GM18511 (cell line): Measurements from ENCODE around the gene COQ2.
"Not testable (repeated sequence)": the region's sequence is repeated elsewhere in the genome, so short reads cannot be mapped to it uniquely, and the experiment has no call there.

Experiments used
- ATAC-seq: cut with Tn5 transposase; IDR thresholded peaks from one replicate; pipeline ENCODE4 v1.9.1; 2021; ENCODE audit warnings: mild to moderate bottlenecking, moderate library complexity; ENCODE audit not compliant: unreplicated experiment

The COQ2 gene, protein sequence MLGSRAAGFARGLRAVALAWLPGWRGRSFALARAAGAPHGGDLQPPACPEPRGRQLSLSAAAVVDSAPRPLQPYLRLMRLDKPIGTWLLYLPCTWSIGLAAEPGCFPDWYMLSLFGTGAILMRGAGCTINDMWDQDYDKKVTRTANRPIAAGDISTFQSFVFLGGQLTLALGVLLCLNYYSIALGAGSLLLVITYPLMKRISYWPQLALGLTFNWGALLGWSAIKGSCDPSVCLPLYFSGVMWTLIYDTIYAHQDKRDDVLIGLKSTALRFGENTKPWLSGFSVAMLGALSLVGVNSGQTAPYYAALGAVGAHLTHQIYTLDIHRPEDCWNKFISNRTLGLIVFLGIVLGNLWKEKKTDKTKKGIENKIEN

DNA sequence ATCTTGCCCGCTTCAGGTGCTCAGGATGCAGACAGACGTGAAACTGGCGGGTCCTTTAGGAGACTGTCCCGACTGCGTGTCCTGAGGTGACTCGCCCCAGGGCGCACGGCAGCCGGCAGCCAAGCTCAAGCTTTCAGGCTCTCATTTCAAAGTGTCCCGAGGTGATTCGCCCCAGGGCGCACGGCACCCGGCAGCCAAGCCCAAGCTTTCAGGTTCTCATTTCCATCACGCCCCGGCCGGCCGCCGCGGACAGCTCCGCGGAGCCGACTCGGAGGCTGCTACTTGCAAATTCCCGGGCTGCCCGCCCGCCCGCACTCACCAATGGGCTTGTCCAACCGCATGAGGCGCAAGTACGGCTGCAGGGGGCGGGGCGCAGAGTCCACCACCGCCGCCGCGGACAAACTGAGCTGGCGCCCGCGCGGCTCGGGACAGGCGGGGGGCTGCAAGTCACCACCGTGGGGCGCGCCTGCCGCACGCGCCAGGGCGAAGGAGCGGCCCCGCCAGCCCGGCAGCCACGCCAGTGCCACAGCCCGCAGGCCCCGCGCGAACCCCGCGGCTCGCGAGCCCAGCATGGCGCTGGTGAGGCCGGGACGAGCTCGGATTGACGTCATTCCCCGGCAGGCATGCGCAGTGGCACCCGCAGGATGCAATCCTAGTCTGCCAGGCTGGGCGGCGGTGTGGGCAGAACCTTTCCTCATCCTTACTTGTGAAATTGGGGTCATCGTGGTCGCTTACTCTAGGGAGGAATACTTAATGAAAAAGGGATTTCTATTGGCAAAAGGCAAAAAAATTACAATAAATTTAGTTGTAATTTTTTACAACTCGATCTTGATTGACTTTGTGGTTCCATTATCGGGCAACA is at the start of gene COQ2:
Gene COQ2 (minus strand): TSS at position 606 of the 862 bp plus-strand sequence. CDS start 34 bp downstream, at position 572.
- peak; percentile 92 for ATAC-seq

GRCh38 chr4:83331956-83332355 is 47.4 kb upstream of the COQ2 start:
- ATAC-seq: no peak

- ATAC-seq: no peak
Measured at GRCh38 chr4:83329521-83330110, 45.0 kb upstream of the COQ2 start.

GRCh38 chr4:83328521-83329187 is 44.1 kb upstream of the COQ2 start:
- no peak for ATAC-seq

DNA sequence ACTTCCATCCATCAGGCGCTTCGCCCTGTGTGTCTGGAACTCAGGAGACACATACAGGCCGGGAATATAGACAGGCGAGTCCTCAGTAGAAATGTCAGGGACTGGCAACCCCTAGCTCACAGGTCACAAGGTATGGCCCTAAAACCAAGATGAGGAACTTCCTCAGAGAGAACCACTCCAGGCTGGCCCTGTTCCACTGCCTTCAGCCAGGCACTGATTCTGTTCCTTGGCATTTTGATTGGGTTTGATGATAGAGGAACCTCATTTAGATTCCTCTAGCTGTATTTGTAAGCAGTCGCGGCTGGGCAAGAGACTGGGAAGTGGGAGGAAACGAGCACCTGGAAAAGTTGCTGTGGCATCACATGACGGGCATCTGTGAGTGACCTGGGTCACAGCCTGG is 41.9 kb upstream of the COQ2 start:
- no peak for ATAC-seq

DNA sequence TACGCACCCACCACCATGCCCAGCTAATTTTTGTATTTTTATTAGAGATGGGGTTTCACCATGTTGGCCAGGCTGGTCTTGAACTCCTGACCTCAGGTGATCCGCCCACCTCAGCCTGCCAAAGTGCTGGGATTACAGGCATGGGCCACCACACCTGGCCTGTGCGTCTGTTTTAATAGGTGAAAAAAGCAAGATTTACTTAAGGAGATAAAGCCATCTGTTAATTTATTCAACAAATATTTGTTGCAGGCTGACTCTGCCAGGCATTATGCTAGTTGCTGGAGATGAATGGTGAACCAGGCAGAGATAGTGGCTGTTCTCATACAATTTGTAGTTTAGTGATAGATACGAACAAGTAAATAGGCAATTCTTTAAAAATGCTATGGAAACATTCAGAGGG is 40.7 kb upstream of the COQ2 start:
- ATAC-seq: not testable (repeated sequence)

- no peak for ATAC-seq
Measured at GRCh38 chr4:83323136-83323535, 38.5 kb upstream of the COQ2 start.

DNA sequence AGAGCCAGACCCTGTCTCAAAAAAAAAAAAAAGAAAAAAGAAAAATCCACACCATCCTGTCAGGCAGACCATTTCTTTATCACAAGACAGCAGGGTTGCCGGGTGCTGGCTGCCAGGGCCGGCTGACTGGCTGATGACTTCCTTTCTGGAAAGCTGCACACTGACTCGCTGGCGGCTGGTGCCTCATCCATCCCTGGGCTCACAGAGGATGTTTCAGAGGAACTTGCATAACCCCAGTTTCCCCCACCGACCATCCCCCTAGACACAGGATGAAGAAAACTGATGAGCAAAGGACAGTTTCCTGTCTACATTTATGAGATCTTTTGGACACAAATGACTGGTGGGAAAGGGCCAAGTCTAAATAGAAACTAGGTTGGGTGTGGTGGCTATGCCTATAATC is 36.0 kb upstream of the COQ2 start:
- ATAC-seq: no peak

GRCh38 chr4:83318666-83319065 is 34.1 kb upstream of the COQ2 start:
- no peak for ATAC-seq

GRCh38 chr4:83317671-83318070 is 33.1 kb upstream of the COQ2 start:
- ATAC-seq: no peak

GRCh38 chr4:83316459-83317165 is 32.0 kb upstream of the COQ2 start:
- no peak for ATAC-seq

- ATAC-seq: no peak
Measured at GRCh38 chr4:83315341-83315870, 30.8 kb upstream of the COQ2 start.

- ATAC-seq: no peak
Measured at GRCh38 chr4:83308672-83309071, 24.1 kb upstream of the COQ2 start.

GRCh38 chr4:83307920-83308319 is 23.3 kb upstream of the COQ2 start:
- ATAC-seq: no peak

DNA sequence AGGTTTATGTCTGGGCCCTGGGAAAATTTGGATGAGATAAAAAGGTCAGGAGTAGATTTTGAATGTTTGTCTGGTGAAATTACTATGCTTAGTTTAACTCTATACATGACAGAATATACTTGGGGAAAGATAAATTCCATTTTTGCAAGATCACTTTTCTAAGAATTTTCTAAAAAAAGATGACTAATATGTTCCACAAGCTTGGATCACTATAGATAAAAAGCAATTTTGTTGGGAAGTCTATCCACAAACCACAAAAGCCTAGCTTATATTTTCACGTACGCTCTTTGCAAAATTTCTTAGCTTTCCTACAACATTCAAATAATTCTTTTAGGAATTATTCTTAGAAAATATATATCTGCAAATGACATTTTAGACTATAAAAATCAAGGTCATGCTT is 20.6 kb upstream of the COQ2 start:
- ATAC-seq: no peak

- no peak for ATAC-seq
Measured at GRCh38 chr4:83297548-83298260, 13.1 kb upstream of the COQ2 start.

DNA sequence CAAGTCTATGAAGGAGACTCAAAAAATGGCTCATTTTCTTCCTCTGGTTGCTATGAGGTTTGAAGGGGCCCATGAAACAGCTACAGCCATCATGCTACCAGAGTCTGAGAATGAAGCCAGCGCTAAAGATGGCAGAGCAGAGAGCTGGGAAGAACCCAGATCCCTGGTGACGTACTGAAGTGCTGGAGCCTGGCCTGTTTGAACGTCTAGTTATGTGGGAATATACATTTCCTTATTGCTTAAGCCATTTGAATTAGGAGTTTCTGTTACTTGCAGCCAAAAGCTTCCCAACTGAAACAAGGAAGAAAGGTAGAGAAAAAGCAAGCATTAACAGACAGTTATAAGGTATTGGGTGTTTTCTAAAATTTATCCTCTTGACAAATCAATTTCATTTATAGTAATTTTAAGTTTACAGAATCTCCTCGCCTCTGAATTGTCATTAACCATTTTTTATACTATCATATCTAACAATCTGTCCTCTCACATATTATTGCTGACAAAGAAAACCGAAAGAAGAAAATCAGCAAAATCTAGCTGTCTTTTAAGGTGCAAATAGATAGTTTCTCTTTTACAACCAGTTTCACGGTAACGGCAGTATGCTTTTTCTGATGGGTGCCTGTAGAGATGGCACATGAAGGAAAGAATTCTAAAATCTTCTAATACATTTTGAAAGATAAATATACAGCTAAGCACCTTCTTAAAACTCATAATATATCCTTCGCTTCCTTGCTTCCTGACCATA is 8.9 kb upstream of the COQ2 start:
- no peak for ATAC-seq

DNA sequence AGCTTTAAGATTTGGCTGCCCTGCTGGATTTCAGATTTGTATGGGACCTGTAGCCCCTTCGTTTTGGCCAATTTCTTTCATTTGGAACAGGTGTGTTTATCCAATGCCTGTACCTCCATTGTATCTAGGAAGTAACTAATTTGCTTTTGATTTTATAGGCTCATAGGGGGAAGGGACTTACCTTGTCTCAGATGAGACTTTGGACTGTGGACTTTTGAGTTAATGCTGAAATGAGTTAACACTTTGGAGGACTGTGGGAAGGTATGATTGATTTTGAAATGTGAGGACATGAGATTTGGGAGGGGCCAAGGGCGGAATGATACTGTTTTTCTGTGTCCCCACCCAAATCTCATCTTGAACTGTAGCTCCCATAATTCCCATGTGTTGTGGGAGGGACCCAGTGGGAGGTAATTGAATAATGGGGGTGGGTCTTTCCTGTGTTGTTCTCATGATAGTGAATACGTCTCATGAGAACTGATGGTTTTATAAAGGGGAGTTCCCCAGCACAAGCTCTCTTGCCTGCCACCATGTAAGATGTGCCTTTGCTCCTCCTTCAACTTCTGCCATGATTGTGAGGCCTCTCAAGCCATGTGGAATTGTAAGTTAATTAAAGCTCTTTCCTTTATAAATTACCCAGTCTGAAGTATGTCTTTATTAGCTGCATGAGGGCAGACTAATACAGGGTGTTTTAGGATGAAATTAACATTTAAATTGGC is 5.6 kb upstream of the COQ2 start:
- ATAC-seq: not testable (repeated sequence)
